ENCODE results near the gene CA12.

- TF ChIP-seq CTCF (IDR thresholded peaks at IDR 0.05) (no peak), POLR2A (IDR thresholded peaks at IDR 0.05) (no peak), POLR2AphosphoS5 (IDR thresholded peaks at IDR 0.05) (no peak)
Observed at GRCh38 chr15:63403254-63403945, 21.8 kb upstream of the CA12 start.
